ENCODE data around the gene SCART1. TPM values are rescaled to one million over a fixed set of nuclear protein-coding genes. Genes with fewer than 3 reads are reported as not detected.

Gene SCART1
- total RNA-seq, 1 experiment from 2014 or later = 0.50 TPM

GRCh38 chr10:133442967-133443924 is 10.5 kb upstream of the SCART1 start:
- no peak overlapping the region for H3K14ac ChIP-seq (ENCODE audit: insufficient read depth, low read length)
- no peak for TF ChIP-seq CTCF (conservative IDR thresholded peaks at IDR 0.05)
- no peaks in the 10 kb centered on the region for H3K4me1 ChIP-seq (ENCODE audit: insufficient read depth, low read length)
- H4K8ac ChIP-seq (replicated peaks; ENCODE audit: insufficient read length, low read depth, low read length) = no peak overlapping the region
- no peak overlapping the region for H2BK5ac ChIP-seq (ENCODE audit: insufficient read length, low read length)
- H3T11ph ChIP-seq (ENCODE audit: low read length) = no peak overlapping the region
- Mint-ChIP-seq H3K36me3 (ENCODE audit: insufficient read depth in 1 of 3, low read depth in 3 of 3) (peaks cover 19 to 46% (median 19%) of the 10 kb centered on the region in 3 experiments), H3K27me3 (ENCODE audit: low read depth) (peaks cover 6% of the 10 kb centered on the region), H3K27ac (no peak overlapping the region), H3K4me1 (no peaks in the 10 kb centered on the region), H3K9me3 (peaks cover 83 to 91% of the 10 kb centered on the region in 2 experiments), H3K4me3 (no peak overlapping the region)
- H4K5ac ChIP-seq (ENCODE audit: insufficient read length, low read depth, low read length) = no peak overlapping the region
- H3K23ac ChIP-seq (ENCODE audit: insufficient read length, low read depth, low read length) = no peak overlapping the region
- DNase-seq = no peak
- no peak overlapping the region for H3K4me2 ChIP-seq (ENCODE audit: insufficient read depth, insufficient read length, low read length)
- no peak overlapping the region for H3K18ac ChIP-seq (ENCODE audit: insufficient read length, low read depth, low read length)
- H3K27me3 ChIP-seq (ENCODE audit: insufficient read depth, low read length) = no peaks in the 10 kb centered on the region
- peaks cover 80% of the 10 kb centered on the region for H3K9me3 ChIP-seq (ENCODE audit: control insufficient read depth, low read depth, low read length)
- H2AFZ ChIP-seq (ENCODE audit: low read length) = no peak overlapping the region
- H3K79me1 ChIP-seq (ENCODE audit: insufficient read depth, low read depth, low read length, poor library complexity, severe bottlenecking) = no peaks in the 10 kb centered on the region
- H4K20me1 ChIP-seq (ENCODE audit: control insufficient read depth, insufficient read depth, insufficient read length) = no peaks in the 10 kb centered on the region
- no peaks in the 10 kb centered on the region for H3K79me2 ChIP-seq (ENCODE audit: insufficient read depth, low read length)
- H3K27ac ChIP-seq (ENCODE audit: insufficient read length, low read depth, low read length) = no peak overlapping the region
- no peak overlapping the region for H3K56ac ChIP-seq (ENCODE audit: insufficient read length, low read depth, low read length)
- H2BK120ac ChIP-seq (ENCODE audit: low read depth, low read length, poor library complexity, severe bottlenecking) = no peak overlapping the region
- no CpG with 5 or more reads among the region's 16 CpGs for WGBS (ENCODE audit: extremely low coverage, insufficient read length, low lambda C conversion rate)
- no peak overlapping the region for H2AK5ac ChIP-seq (ENCODE audit: insufficient read length, low read length)
- H2BK15ac ChIP-seq (ENCODE audit: low read depth, low read length) = no peak overlapping the region
- H3K23me2 ChIP-seq (ENCODE audit: insufficient read length, low read depth, low read length, poor library complexity, severe bottlenecking) = no peaks in the 10 kb centered on the region
- H3K4ac ChIP-seq (ENCODE audit: low read depth, low read length) = no peak overlapping the region
- no peak overlapping the region for H4K91ac ChIP-seq (ENCODE audit: insufficient read length, low read depth, low read length)
- no peak overlapping the region for H2BK20ac ChIP-seq (ENCODE audit: low read depth, low read length, poor library complexity, severe bottlenecking)
- H3K9ac ChIP-seq (ENCODE audit: extremely low read depth, insufficient read length, low read length) = no peak overlapping the region
- no peak overlapping the region for H2BK12ac ChIP-seq (ENCODE audit: insufficient read length, low read depth, low read length)

All from H9 (cell line).